ENCODE measurements around the gene PRKCH.

DNA sequence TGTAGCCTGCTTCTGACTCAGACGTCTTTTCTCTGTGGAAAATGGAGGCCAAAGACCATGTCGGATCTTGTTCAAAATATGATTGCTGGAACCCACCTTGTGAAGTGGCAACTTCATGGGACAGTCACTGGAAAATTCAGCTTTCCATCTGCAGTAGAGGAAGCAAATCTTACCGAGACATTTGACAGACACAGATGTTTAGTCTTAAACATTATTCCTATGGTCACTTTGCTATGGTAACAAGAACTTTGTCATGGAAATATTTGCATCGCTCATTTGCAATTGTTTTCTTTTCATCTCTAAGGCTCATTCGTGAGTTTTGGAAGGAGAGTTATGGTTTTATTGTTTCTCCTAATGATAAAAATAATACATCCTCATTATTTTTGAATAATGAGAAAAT, 275.6 kb downstream of the PRKCH start:
- TF ChIP-seq MYC (IDR thresholded peaks at IDR 0.05; ENCODE audit: insufficient read depth, insufficient read length, insufficient replicate concordance, low read length, severe bottlenecking), result no peak
- TF ChIP-seq REST (IDR thresholded peaks at IDR 0.05; ENCODE audit: low read depth, low read length), result no peak
- TF ChIP-seq EZH2 (IDR thresholded peaks at IDR 0.05; ENCODE audit: borderline replicate concordance, control insufficient read depth, low read depth, low read length), result no peak
- no peak for TF ChIP-seq CBX5 (IDR thresholded peaks at IDR 0.05; ENCODE audit: low read depth)
- no peak for TF ChIP-seq HDGF (IDR thresholded peaks at IDR 0.05)
- TF ChIP-seq POLR2A (IDR thresholded peaks at IDR 0.05; ENCODE audit: low read depth, low read length), result no peak
- TF ChIP-seq, protein P1, sequence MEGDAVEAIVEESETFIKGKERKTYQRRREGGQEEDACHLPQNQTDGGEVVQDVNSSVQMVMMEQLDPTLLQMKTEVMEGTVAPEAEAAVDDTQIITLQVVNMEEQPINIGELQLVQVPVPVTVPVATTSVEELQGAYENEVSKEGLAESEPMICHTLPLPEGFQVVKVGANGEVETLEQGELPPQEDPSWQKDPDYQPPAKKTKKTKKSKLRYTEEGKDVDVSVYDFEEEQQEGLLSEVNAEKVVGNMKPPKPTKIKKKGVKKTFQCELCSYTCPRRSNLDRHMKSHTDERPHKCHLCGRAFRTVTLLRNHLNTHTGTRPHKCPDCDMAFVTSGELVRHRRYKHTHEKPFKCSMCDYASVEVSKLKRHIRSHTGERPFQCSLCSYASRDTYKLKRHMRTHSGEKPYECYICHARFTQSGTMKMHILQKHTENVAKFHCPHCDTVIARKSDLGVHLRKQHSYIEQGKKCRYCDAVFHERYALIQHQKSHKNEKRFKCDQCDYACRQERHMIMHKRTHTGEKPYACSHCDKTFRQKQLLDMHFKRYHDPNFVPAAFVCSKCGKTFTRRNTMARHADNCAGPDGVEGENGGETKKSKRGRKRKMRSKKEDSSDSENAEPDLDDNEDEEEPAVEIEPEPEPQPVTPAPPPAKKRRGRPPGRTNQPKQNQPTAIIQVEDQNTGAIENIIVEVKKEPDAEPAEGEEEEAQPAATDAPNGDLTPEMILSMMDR (IDR thresholded peaks at IDR 0.05 in 2 of 3, conservative IDR thresholded peaks at IDR 0.05 in 1 of 3; ENCODE audit: control insufficient read depth in 2 of 3, extremely low read depth in 1 of 3, insufficient read depth in 1 of 3, low read depth in 3 of 3, low read length in 3 of 3), result no peak

Data from GM12878 (cell line).